ENCODE data around the gene MB21D2. TPM values are rescaled to one million over a fixed set of nuclear protein-coding genes. Genes with fewer than 3 reads are reported as not detected.
A peak's percentile ranks its signal among the peaks of the same experiment; 100 is the strongest.

MB21D2 gene
- total RNA-seq, 1 donor from 2014 or later, result 15.1 TPM

GRCh38 chr3:192843723-192844485, 73.8 kb downstream of the MB21D2 start:
- no peaks in the 10 kb centered on the region for H3F3A ChIP-seq (ENCODE audit: low read depth)
- H3K79me2 ChIP-seq (ENCODE audit: low read depth), result peaks cover 11% of the 10 kb centered on the region
- H3K27me3 Mint-ChIP-seq (ENCODE audit: insufficient read depth, low read depth), result peaks cover 4% of the 10 kb centered on the region
- H3K9ac ChIP-seq, result no peak overlapping the region
- DNase-seq (ENCODE audit: low spot score), result no peak
- no peak overlapping the region for H3K27ac Mint-ChIP-seq
- H3K27ac ChIP-seq, result no peak overlapping the region
- H4K20me1 ChIP-seq (ENCODE audit: low read depth), result no peaks in the 10 kb centered on the region
- H3K9me3 ChIP-seq (ENCODE audit: low read depth), result no peaks in the 10 kb centered on the region
- no peaks in the 10 kb centered on the region for H3K9me3 Mint-ChIP-seq
- TF ChIP-seq, protein P1, sequence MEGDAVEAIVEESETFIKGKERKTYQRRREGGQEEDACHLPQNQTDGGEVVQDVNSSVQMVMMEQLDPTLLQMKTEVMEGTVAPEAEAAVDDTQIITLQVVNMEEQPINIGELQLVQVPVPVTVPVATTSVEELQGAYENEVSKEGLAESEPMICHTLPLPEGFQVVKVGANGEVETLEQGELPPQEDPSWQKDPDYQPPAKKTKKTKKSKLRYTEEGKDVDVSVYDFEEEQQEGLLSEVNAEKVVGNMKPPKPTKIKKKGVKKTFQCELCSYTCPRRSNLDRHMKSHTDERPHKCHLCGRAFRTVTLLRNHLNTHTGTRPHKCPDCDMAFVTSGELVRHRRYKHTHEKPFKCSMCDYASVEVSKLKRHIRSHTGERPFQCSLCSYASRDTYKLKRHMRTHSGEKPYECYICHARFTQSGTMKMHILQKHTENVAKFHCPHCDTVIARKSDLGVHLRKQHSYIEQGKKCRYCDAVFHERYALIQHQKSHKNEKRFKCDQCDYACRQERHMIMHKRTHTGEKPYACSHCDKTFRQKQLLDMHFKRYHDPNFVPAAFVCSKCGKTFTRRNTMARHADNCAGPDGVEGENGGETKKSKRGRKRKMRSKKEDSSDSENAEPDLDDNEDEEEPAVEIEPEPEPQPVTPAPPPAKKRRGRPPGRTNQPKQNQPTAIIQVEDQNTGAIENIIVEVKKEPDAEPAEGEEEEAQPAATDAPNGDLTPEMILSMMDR (IDR thresholded peaks at IDR 0.05), result no peak
- TF ChIP-seq EZH2phosphoT487 (IDR thresholded peaks at IDR 0.05) (no peak), EZH2 (IDR thresholded peaks at IDR 0.05) (no peak)
- no peaks in the 10 kb centered on the region for H3K27me3 ChIP-seq
- H3K4me3 Mint-ChIP-seq, result no peak overlapping the region
- H3K4me2 ChIP-seq, result no peak overlapping the region
- peaks cover 27% of the 10 kb centered on the region for H3K4me1 Mint-ChIP-seq
- no peaks in the 10 kb centered on the region for H3K36me3 ChIP-seq
- peaks cover 3% of the 10 kb centered on the region for H3K4me1 ChIP-seq
- no peak overlapping the region for H2AFZ ChIP-seq (replicated peaks)
- H3K4me3 ChIP-seq, result no peak overlapping the region
- no peaks in the 10 kb centered on the region for H3K36me3 Mint-ChIP-seq

DNA sequence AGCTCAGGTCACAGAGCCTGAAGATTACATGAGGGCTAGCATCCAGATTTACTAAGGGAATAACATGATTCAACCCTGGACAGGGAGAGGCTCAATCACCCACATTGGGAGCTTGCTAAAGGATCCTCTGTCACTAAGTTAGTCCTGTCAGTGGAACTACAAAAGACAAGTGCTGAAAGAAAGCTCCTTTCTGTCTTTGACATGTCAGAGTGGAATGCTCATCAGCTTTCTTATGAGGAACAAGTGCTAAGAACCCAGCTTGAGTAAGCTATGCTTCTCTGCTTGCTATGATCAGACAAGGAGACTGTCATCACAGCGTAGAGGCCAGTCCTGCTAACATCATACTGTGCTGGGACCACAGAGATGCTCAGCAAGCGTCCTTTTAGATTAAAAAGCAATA, 74.5 kb downstream of the MB21D2 start:
- no peaks in the 10 kb centered on the region for H3K9me3 ChIP-seq (ENCODE audit: low read depth)
- peaks cover 4% of the 10 kb centered on the region for H3K27me3 Mint-ChIP-seq (ENCODE audit: insufficient read depth, low read depth)
- TF ChIP-seq EZH2phosphoT487 (IDR thresholded peaks at IDR 0.05), result no peak
- peaks cover 3% of the 10 kb centered on the region for H3K4me1 ChIP-seq
- peak; percentile 35 for DNase-seq (ENCODE audit: low spot score)
- H3K27ac Mint-ChIP-seq, result no peak overlapping the region
- H3K4me1 Mint-ChIP-seq, result peaks cover 27% of the 10 kb centered on the region
- no peaks in the 10 kb centered on the region for H3F3A ChIP-seq (ENCODE audit: low read depth)
- H3K36me3 ChIP-seq, result no peaks in the 10 kb centered on the region
- H3K27me3 ChIP-seq, result no peaks in the 10 kb centered on the region
- H3K79me2 ChIP-seq (ENCODE audit: low read depth), result peaks cover 4% of the 10 kb centered on the region
- H3K9ac ChIP-seq, result no peak overlapping the region
- H3K27ac ChIP-seq, result no peak overlapping the region
- no peaks in the 10 kb centered on the region for H4K20me1 ChIP-seq (ENCODE audit: low read depth)
- no peak overlapping the region for H2AFZ ChIP-seq (replicated peaks)
- no peak overlapping the region for H3K4me3 ChIP-seq
- H3K36me3 Mint-ChIP-seq, result no peaks in the 10 kb centered on the region
- no peaks in the 10 kb centered on the region for H3K9me3 Mint-ChIP-seq
- no peak overlapping the region for H3K4me3 Mint-ChIP-seq
- no peak overlapping the region for H3K4me2 ChIP-seq

- Histone ChIP-seq H4K20me1 (ENCODE audit: low read depth) (no peaks in the 10 kb centered on the region), H3K9me3 (ENCODE audit: low read depth) (no peaks in the 10 kb centered on the region), H3K27ac (no peak overlapping the region), H3K4me1 (peaks cover 3% of the 10 kb centered on the region), H3K4me2 (no peak overlapping the region), H3K27me3 (no peaks in the 10 kb centered on the region), H3K9ac (no peak overlapping the region), H3K4me3 (no peak overlapping the region), H3K36me3 (no peaks in the 10 kb centered on the region), H3K79me2 (ENCODE audit: low read depth) (peaks cover 4% of the 10 kb centered on the region), H2AFZ (replicated peaks) (no peak overlapping the region), H3F3A (ENCODE audit: low read depth) (no peaks in the 10 kb centered on the region)
- TF ChIP-seq, protein P1 (IDR thresholded peaks at IDR 0.05), result no peak
- no peak for TF ChIP-seq EZH2phosphoT487 (IDR thresholded peaks at IDR 0.05)
- H3K4me1 Mint-ChIP-seq, result peaks cover 27% of the 10 kb centered on the region
- peaks cover 3% of the 10 kb centered on the region for H3K9me3 Mint-ChIP-seq
- H3K27ac Mint-ChIP-seq, result no peak overlapping the region
- H3K4me3 Mint-ChIP-seq, result no peak overlapping the region
- H3K27me3 Mint-ChIP-seq (ENCODE audit: insufficient read depth, low read depth), result peaks cover 4% of the 10 kb centered on the region
- DNase-seq (ENCODE audit: low spot score), result no peak
- no peaks in the 10 kb centered on the region for H3K36me3 Mint-ChIP-seq
Observed at GRCh38 chr3:192842711-192843110, 74.9 kb downstream of the MB21D2 start.

- Histone ChIP-seq H3K9me3 (ENCODE audit: low read depth) (no peaks in the 10 kb centered on the region), H3F3A (ENCODE audit: low read depth) (no peaks in the 10 kb centered on the region), H3K27ac (no peak overlapping the region), H3K4me3 (no peak overlapping the region), H3K27me3 (no peaks in the 10 kb centered on the region), H3K79me2 (ENCODE audit: low read depth) (peaks cover 4% of the 10 kb centered on the region), H2AFZ (replicated peaks) (no peak overlapping the region), H3K9ac (no peak overlapping the region), H4K20me1 (ENCODE audit: low read depth) (no peaks in the 10 kb centered on the region), H3K4me2 (no peak overlapping the region), H3K36me3 (no peaks in the 10 kb centered on the region), H3K4me1 (peaks cover 3% of the 10 kb centered on the region)
- TF ChIP-seq EZH2 (IDR thresholded peaks at IDR 0.05) (no peak), EZH2phosphoT487 (IDR thresholded peaks at IDR 0.05) (no peak)
- TF ChIP-seq, protein P1 (IDR thresholded peaks at IDR 0.05), result no peak
- Mint-ChIP-seq H3K9me3 (peaks cover 3% of the 10 kb centered on the region), H3K27me3 (ENCODE audit: insufficient read depth, low read depth) (peaks cover 4% of the 10 kb centered on the region), H3K27ac (no peak overlapping the region), H3K4me3 (no peak overlapping the region), H3K4me1 (peaks cover 25% of the 10 kb centered on the region), H3K36me3 (no peaks in the 10 kb centered on the region)
- DNase-seq (ENCODE audit: low spot score), result no peak
Observed at GRCh38 chr3:192842138-192842537, 75.5 kb downstream of the MB21D2 start.
